Gastroesophageal sphincter (tissue), 3 donors: ENCODE results near the gene EXOC6B.

ENCODE experiments used
- EP300 ChIP-seq: sonication (generic); formaldehyde crosslinking; IDR thresholded peaks from one replicate; pipeline ENCODE4 v1.6.1; 2017; ENCODE audit warnings: antibody characterized with exemption, mild to moderate bottlenecking
- POLR2A ChIP-seq, 2 donors: fragments of 450-650 bp; IDR thresholded peaks; one replicate each; pipeline ENCODE4 v1.6.1; 2017; ENCODE audit warnings: antibody characterized with exemption in 2 of 2, mild to moderate bottlenecking in 2 of 2, moderate library complexity in 1 of 2
- POLR2AphosphoS5 ChIP-seq: sonication (generic); formaldehyde crosslinking; IDR thresholded peaks from one replicate; pipeline ENCODE4 v1.6.1; 2017; ENCODE audit warnings: antibody characterized with exemption
- TF ChIP-seq, protein P1 (sequence below), 4 experiments: fragments of 200-600 bp in 2 of 4; fragments of 450-650 bp in 2 of 4; sonication (generic) in 1 of 4; IDR thresholded peaks; one replicate each; pipeline ENCODE4 v1.5.1; 2017 to 2019; ENCODE audit warnings: antibody characterized with exemption in 4 of 4, mild to moderate bottlenecking in 2 of 4, moderate library complexity in 2 of 4

DNA sequence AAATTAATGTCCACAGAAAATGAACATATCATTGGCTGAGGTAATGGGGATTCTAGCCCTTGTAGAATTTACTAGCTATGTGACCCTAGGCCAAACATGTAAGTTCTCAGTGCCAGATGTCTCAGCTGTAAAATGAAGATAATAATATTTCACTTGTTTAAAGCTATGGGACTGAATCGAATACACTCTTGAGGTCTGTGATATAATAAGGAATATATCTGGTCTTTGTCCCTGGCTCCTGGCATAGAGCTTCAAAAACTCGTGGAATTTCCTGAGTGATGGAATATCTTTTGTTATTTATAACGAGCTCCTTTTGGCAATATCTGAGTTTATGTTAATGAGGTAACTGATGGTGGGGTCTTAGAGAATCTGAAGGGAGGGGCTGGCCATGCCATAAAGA lies 476.8 kb downstream of the EXOC6B start:
- no peak for TF ChIP-seq POLR2AphosphoS5
- TF ChIP-seq, protein P1, sequence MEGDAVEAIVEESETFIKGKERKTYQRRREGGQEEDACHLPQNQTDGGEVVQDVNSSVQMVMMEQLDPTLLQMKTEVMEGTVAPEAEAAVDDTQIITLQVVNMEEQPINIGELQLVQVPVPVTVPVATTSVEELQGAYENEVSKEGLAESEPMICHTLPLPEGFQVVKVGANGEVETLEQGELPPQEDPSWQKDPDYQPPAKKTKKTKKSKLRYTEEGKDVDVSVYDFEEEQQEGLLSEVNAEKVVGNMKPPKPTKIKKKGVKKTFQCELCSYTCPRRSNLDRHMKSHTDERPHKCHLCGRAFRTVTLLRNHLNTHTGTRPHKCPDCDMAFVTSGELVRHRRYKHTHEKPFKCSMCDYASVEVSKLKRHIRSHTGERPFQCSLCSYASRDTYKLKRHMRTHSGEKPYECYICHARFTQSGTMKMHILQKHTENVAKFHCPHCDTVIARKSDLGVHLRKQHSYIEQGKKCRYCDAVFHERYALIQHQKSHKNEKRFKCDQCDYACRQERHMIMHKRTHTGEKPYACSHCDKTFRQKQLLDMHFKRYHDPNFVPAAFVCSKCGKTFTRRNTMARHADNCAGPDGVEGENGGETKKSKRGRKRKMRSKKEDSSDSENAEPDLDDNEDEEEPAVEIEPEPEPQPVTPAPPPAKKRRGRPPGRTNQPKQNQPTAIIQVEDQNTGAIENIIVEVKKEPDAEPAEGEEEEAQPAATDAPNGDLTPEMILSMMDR (IDR thresholded peaks at IDR 0.05): no peak
- TF ChIP-seq POLR2A (IDR thresholded peaks at IDR 0.05): no peak
- TF ChIP-seq EP300: no peak
